HepG2 (cell line): ENCODE data around the gene DIPK1C. TPM values are rescaled to one million over a fixed set of nuclear protein-coding genes. Genes with fewer than 3 reads are reported as not detected.
A peak's percentile ranks its signal among the peaks of the same experiment; 100 is the strongest.

Experiments
- BCLAF1 ChIP-seq: fragments of 450-650 bp; IDR thresholded peaks from 2 replicates; pipeline ENCODE4 v1.6.1; 2017; ENCODE audit warnings: mild to moderate bottlenecking
- FOXP4 ChIP-seq: sonication (generic); formaldehyde crosslinking; IDR thresholded peaks from 2 replicates; pipeline ENCODE4 v1.4.0; 2020; ENCODE audit warnings: missing genetic modification reagents
- GMEB1 ChIP-seq: sonication (generic); formaldehyde crosslinking; IDR thresholded peaks from 2 replicates; pipeline ENCODE4 v1.5.1; 2020; ENCODE audit warnings: missing genetic modification reagents, mild to moderate bottlenecking, borderline replicate concordance
- JARID2 ChIP-seq: sonication (generic); formaldehyde crosslinking; IDR thresholded peaks from 2 replicates; pipeline ENCODE4 v1.8.1; 2023; ENCODE audit warnings: missing genetic modification reagents, inconsistent platforms; ENCODE audit not compliant: insufficient replicate concordance
- JUND ChIP-seq: sonication (generic); formaldehyde crosslinking; IDR thresholded peaks from 2 replicates; pipeline ENCODE4 v1.8.0; 2022; ENCODE audit warnings: mild to moderate bottlenecking, missing genetic modification reagents
- KLF11 ChIP-seq: IDR thresholded peaks from 2 replicates; pipeline ENCODE4 v1.6.1; 2016; ENCODE audit warnings: missing compliant biosample characterization
- KMT2A ChIP-seq: sonication (generic); formaldehyde crosslinking; IDR thresholded peaks from 2 replicates; pipeline ENCODE4 v1.4.0; 2020; ENCODE audit warnings: missing genetic modification reagents
- LCORL ChIP-seq, 2 experiments: fragments of 450-650 bp in 1 of 2; sonication (generic) in 1 of 2; formaldehyde crosslinking in 1 of 2; IDR thresholded peaks; 2 replicates each; pipeline versions ENCODE4 v1.5.0 to v1.6.1; 2017 to 2020; ENCODE audit warnings: antibody characterized with exemption in 1 of 2, missing genetic modification reagents in 1 of 2
- MXD4 ChIP-seq: IDR thresholded peaks from 2 replicates; pipeline ENCODE4 v1.6.1; 2016; ENCODE audit warnings: mild to moderate bottlenecking, missing biosample characterization, missing genetic modification reagents
- PPARG ChIP-seq: conservative IDR thresholded peaks from 2 replicates; pipeline ENCODE4 v1.6.1; 2016; ENCODE audit warnings: missing biosample characterization, missing genetic modification reagents
- RARG ChIP-seq: sonication (generic); formaldehyde crosslinking; IDR thresholded peaks from 2 replicates; pipeline ENCODE4 v1.4.0; 2020; ENCODE audit warnings: low read depth, mild to moderate bottlenecking, missing genetic modification reagents
- SAP130 ChIP-seq: IDR thresholded peaks from 2 replicates; pipeline ENCODE4 v1.6.1; 2016; ENCODE audit warnings: low read depth
- SRSF1 ChIP-seq: fragments of 200-400 bp; formaldehyde crosslinking; optimal IDR thresholded peaks from 2 replicates; pipeline ENCODE3; 2017; ENCODE audit warnings: mild to moderate bottlenecking, low read depth, low read length, moderate library complexity
- SRY ChIP-seq: sonication (generic); formaldehyde crosslinking; IDR thresholded peaks from 2 replicates; pipeline ENCODE4 v1.8.0; 2022; ENCODE audit warnings: mild to moderate bottlenecking, missing genetic modification reagents
- TOE1 ChIP-seq: sonication (generic); formaldehyde crosslinking; IDR thresholded peaks from 2 replicates; pipeline ENCODE4 v1.4.0; 2020; ENCODE audit warnings: mild to moderate bottlenecking, missing genetic modification reagents
- YEATS4 ChIP-seq: sonication (generic); formaldehyde crosslinking; IDR thresholded peaks from 2 replicates; pipeline ENCODE4 v1.4.0; 2020; ENCODE audit warnings: missing genetic modification reagents, borderline replicate concordance
- ZBTB7A ChIP-seq: sonication (generic); formaldehyde crosslinking; IDR thresholded peaks from 2 replicates; pipeline ENCODE4 v1.8.0; 2022; ENCODE audit warnings: mild to moderate bottlenecking, missing genetic modification reagents
- ZMAT3 ChIP-seq: sonication (generic); formaldehyde crosslinking; conservative IDR thresholded peaks from 2 replicates; pipeline ENCODE4 v1.7.0; 2021; ENCODE audit warnings: missing genetic modification reagents
- ZNF160 ChIP-seq: sonication (generic); formaldehyde crosslinking; IDR thresholded peaks from 2 replicates; pipeline ENCODE4 v1.8.0; 2022; ENCODE audit warnings: mild to moderate bottlenecking, inconsistent platforms, missing genetic modification reagents
- ZNF256 ChIP-seq: sonication (generic); formaldehyde crosslinking; conservative IDR thresholded peaks from 2 replicates; pipeline ENCODE4 v1.4.0; 2020; ENCODE audit warnings: missing genetic modification reagents
- ZNF44 ChIP-seq: sonication (generic); formaldehyde crosslinking; IDR thresholded peaks from 2 replicates; pipeline ENCODE4 v1.5.1; 2020; ENCODE audit warnings: mild to moderate bottlenecking, missing genetic modification reagents
- ZSCAN22 ChIP-seq: sonication (generic); formaldehyde crosslinking; IDR thresholded peaks from 2 replicates; pipeline ENCODE4 v1.4.0; 2020; ENCODE audit warnings: mild to moderate bottlenecking, missing genetic modification reagents
- polyA plus RNA-seq, 8 experiments: library from polyadenylated mRNA; depleted of rRNA in 3 of 8; stranded (reverse) in 7 of 8; unstranded in 1 of 8; fragments of >200 nt; fragmentation: Illumina TruSeq in 4 of 8; extraction: Trizol in 4 of 8; gene quantifications; 2 replicates each; pipeline versions ENCODE4 v1.2.1 to v1.2.3, GENCODE V29; 2011 to 2016; ENCODE audit warnings: low read depth in 4 of 8, missing spikeins in 1 of 8, mixed read lengths in 1 of 8; ENCODE audit not compliant: insufficient read depth in 1 of 8
- total RNA-seq, 5 experiments: library from RNA; depleted of rRNA; stranded (reverse); fragments of >200 nt; fragmentation: Illumina TruSeq; extraction: Trizol; gene quantifications; 2 replicates each; pipeline ENCODE4 v1.2.3, GENCODE V29; 2016; ENCODE audit warnings: low read depth in 1 of 5

The DIPK1C gene
- total and polyA plus RNA-seq, 2 of the 13 experiments (the other 11 are each of a cell fraction or from before 2014, with no cell fraction given): 1.8 TPM; not detected in 1

- TF ChIP-seq FOXP4 (CRISPR knock-in tag): peak; percentile 50
- TF ChIP-seq ZNF256: no peak
- TF ChIP-seq ZNF44 (CRISPR knock-in tag): peak; percentile 35; the same call in 1 of the 2 replicates
- peak; percentile 78; the same call in 1 of the 2 replicates for TF ChIP-seq KLF11 (CRISPR knock-in tag)
- 0 out of 2 replicates have a peak, but pooled peaks have one; percentile 18 for TF ChIP-seq RARG (CRISPR knock-in tag)
- TF ChIP-seq GMEB1 (CRISPR knock-in tag): peak; percentile 80; the same call in 1 of the 2 replicates
- peak; percentile 74; the same call in 1 of the 2 replicates for TF ChIP-seq ZMAT3 (CRISPR knock-in tag)
- no peak for TF ChIP-seq TOE1
- no peak for TF ChIP-seq ZSCAN22 (CRISPR knock-in tag)
- peak; percentile 63; the same call in 1 of the 2 replicates for TF ChIP-seq ZNF160 (CRISPR knock-in tag)
- peak; percentile 99 for TF ChIP-seq MXD4
- peak; percentile 56 for TF ChIP-seq KMT2A (CRISPR knock-in tag)
- 0 out of 2 replicates have a peak, but pooled peaks have one; percentile 42 for TF ChIP-seq SRY (CRISPR knock-in tag)
- TF ChIP-seq BCLAF1: no peak
- peak; percentile 31 for TF ChIP-seq SRSF1
- peak; percentile 98 for TF ChIP-seq SAP130 (CRISPR knock-in tag)
- TF ChIP-seq ZBTB7A (CRISPR knock-in tag): no peak
- no peak for TF ChIP-seq PPARG (CRISPR knock-in tag)
- peak; percentile 79 for TF ChIP-seq JUND
- TF ChIP-seq JARID2 (CRISPR knock-in tag): peak; percentile 26
- no peak for TF ChIP-seq LCORL (IDR thresholded peaks at IDR 0.05)
- TF ChIP-seq LCORL (CRISPR knock-in tag; IDR thresholded peaks at IDR 0.05): 0 out of 2 replicates have a peak, but pooled peaks have one; percentile 57
- peak; percentile 36 for TF ChIP-seq YEATS4 (CRISPR knock-in tag)
Measured at GRCh38 chr18:74495581-74496507, 38.7 kb upstream of the DIPK1C start, which contains the start of gene CNDP2 (continued).
